Fibroblast of skin of left biceps (primary cell): ENCODE data around the gene CELF3.
"Not testable (repeated sequence)": the region's sequence is repeated elsewhere in the genome, so short reads cannot be mapped to it uniquely, and the experiment has no call there.

Source experiments
- DNase-seq, 2 experiments: peaks; one replicate each; pipeline ENCODE4 v3.0.0-alpha.2; 2013; ENCODE audit warnings: low read depth in 2 of 2

CELF3 gene

DNA sequence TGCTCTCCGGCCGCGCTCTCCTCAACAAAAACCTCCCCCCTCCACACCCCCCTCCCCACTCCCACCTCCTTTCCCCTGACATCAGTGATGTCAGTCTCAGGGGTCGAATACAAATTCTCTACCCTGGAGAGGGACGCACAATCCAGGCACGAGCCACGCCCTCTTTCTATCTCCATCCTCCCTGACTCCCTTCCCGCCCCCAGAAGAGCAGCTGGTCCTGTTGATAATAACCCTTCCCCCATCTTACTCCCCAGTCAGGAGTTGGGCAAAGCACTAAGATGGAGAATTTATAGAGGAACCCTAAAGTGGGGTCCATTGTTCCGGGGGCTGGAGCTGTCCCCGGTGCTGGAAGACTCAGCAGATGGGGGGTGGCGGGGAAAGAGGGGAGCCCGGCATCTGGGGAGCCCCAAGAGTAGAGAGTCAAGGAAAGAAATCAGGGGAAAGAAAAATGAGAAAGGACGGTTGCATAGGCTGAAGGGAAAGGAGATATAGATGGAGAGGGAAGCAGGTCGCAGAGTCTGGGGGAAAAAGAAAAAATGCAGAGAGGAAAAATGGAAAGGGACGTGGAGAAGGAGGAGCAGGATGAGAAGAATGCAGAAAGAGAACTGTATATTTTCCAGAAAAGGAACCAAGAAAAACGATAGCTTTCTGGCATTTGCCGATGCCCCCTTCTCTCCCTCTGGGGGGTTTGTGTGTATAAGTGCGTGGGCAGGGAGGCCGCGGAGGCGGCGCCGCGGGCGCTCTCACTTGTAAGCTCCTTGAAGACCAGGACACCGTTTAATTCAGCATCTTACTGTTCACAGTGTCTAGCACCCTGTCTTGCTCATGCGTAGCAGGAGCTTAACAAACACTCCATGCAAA lies at the start of gene CELF3:
Gene CELF3 (minus strand): TSS at position 33 of the 861 bp plus-strand sequence. CDS start 783 bp downstream, outside the sequence.
- no peak for DNase-seq

DNA sequence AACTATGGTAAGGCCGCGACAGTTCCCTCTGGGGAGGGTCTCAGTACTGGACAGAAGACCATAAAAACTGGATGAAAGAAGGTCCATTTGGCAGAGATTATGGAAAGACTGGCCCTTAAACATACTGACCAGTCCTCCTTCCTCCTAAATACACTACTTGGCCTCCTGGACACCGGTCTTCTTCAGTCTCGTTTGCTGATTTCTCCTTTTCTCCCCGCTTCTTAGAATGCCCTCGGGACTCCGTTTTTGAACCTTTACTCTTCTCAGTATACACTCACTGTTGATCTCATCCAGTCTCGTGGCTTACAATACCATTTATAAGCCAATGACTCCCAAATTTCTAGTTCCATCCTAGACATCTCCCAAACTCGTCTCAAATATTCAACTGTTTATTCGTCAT lies 47.4 kb upstream of the CELF3 start:
- DNase-seq: no peak

DNA sequence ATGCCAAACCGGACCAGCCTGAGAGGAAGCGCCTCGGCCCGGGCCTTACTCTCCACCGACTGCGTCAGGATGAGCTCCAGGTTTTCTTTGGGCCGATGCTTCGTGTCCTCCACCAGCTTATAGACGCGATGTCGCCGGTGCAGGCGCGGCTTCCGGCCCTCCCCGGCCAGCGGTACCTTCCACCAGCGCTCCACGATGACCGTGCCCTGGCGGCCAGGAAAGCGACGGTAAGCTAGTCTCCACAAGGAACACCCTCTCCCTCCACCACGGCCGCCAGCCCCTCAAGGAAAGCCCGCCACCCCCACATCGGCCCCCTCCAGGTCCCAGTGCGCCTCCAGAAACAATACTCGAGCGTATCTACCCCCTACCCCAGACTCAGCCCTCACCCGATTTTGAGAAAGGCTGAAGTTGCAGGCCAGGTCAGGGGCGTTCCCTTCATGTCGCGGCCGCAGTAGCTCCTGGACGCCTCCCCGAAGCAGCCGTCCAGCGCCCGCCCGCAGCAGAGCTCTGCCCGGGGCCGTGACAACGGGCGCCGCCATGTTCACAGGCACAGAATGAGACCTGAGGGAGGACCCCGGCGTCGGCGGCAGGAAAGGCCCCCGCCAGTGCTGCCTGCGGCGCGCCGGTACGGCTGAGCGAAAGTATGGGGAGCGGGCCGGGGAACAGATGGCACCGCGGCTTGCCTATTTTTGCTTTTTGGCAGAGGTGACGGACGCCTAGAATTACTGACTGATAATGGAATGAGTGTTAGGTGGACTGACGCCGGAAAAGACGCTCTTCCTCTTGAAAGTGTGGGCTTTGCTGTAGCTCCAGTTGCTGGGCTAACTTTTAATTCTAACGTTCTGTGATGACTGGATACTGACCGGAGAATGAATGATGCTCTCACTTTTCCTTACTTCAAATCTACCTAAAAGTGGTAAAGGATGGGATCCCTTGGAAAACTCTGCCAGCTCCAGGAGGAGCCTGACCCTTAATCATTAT lies 46.6 kb upstream of the CELF3 start, which contains the start of gene MRPL9:
Gene MRPL9 (minus strand): TSS at position 556 of the 981 bp plus-strand sequence. CDS start 17 bp downstream, at position 539.
- peak; percentile 31 to 44 for DNase-seq

DNA sequence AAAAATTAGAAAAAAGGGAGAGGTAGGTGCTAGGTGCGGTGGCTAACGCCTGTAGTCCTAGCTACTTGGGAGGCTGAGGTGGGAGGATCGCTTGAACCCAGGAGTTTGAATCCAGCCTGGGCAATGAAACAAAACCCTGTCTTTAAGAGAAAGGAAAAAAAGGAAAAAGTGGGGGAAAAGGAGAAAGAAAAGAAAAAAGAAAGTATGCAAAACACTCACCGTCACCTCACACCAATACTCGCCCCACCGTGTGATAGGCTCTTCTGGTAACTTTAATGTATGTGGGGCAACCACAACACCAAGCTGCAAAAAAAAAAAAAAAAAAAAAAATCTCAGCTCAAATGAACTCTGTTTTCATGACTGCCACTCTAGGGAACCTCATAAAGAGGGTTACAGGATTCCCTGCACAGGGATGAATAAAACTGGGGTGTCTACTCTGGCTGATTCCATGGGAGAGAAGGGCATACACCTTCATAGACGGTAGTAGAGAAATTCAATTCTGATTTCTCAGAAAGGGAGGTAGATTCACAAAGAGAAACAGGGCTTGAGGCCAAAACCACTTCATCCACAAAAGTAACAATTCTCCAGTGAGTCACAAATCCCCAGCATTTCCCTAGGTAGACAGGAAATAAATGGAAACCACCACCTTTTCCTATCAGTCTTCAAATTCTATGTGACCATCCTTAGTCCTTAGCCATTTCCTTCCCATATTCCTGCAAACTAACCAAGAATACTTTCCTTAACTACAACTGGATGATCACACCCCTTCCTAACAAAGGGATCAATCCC lies 44.2 kb upstream of the CELF3 start:
- no peak for DNase-seq

DNA sequence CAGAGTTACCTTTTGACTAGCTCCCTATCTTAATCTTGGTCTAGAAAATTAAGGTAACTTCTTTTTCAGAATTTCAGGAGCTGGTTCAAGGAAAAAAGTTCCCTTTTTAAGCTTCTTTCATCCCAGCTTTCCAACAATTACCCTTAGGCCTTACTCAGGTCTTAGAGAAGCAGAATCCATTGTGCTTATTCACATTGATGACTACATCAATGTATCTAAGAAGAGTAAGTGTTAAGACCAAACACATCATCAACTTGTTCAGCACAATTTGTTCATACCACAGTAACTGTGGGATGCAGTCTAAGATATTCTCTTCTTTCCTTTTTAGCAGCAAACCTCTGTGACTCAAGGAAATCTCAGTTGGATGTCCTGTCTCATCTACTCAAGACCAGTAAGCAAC lies 42.6 kb upstream of the CELF3 start:
- no peak for DNase-seq

DNA sequence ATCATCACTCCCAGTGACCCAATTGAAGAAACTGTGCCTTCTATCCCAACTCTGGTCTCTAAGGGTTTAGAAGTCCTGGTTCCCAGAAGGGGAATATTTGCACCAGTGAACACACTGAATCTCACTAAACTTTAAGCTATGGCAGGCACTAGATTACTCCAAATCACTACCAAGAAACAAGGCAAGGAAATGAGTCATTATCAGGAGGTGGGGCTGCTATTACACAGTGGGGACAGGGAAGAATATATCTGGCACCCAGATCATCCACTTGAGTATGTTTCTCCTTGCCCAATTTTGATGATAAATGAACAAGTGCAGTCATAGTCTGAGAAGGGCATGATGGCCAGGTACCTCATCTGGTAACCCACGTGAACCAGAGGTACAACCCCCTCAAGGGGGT lies 39.7 kb upstream of the CELF3 start:
- no peak for DNase-seq

DNA sequence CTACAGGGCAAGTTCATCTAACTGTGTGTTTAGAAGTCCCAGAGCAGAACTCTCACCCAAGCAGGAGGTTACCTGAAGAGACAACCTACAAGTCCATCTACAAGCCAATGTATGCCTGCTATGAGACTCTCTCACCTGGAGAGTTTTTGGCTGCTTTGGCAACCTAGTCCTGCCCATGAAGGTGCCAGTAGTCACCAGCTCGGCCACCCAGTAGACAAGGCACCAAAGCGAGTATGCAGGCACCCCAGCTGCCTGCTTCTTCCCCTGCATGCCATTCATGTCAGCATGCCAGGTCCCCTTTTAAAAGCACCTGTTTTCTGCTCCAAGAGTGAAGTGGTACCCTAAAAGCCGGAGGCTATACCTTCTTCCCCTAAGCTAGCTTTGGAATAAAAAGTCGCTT lies 24.9 kb upstream of the CELF3 start:
- DNase-seq: no peak

DNA sequence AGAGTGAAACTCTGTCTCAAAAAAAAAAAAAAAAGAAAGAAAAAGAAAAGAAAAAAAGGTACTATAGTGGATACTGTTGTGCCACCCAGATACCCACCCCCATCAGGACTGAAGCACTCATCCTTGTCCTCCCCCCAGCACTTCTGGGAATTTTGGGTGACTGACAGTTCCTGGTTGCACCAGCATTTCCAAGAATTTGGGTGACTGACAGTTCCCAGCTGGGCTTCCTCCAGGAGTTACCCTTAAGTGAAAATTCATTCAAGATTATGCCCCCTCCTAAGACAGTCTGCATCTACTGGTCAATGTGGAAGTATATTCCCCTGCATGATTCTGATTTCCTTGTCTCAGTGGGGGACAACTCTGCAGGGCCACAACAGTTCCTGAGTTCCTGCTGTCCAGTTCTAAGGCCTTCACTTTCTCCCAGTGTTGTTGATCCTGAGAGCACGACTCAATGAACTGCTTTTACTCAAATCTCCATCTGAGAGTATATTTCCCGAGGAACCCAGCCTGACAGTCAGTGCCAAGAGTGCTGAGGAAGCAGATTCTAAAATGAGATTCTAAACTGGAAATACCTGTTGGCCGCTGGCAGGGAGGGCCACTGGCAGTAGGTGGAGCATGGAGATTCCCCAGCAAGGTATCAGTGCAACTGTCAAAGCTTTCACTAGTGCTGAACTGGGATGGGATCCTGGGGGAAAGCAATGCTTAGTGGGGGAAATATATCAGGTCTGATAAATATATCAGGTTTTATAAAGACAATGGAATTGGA lies 23.2 kb upstream of the CELF3 start:
- no peak for DNase-seq

DNA sequence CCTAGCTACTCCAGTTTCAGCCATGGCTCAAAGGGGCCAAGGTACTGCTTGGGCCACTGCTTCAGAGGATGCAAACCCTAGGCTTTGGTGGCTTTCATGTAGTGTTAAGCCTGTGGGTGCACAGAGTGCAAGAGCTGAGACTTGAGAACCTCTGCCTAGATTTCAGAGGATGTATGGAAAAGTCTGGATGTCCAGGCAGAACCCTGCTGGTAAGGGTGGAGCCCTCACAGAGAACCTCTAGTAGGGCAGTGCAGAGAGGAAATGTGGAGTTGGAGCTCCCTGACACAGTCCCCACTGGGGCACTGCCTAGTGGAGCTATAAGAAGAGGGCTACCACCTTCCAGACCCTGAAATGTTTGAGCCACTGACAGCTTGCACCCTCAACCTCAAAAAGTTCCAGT lies 20.9 kb upstream of the CELF3 start:
- DNase-seq: no peak

DNA sequence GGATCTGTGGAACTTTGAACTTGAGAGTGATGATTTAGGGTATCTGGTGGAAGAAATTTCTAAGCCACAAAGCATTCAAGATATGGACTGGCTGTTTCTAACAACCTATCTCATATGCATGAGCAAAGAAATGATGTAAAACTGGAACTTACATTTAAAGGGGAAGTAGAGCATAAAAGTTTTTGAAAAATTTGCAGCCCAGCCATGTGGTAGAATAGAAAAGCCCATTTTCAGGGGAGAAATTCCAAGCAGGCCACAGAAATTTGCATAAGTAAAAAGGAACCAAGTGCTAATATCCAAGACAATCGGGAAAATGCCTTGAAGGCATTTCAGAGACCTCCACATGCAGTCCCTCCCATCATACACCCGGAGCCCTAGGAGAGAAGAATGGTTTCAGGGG lies 20.4 kb upstream of the CELF3 start:
- no peak for DNase-seq

DNA sequence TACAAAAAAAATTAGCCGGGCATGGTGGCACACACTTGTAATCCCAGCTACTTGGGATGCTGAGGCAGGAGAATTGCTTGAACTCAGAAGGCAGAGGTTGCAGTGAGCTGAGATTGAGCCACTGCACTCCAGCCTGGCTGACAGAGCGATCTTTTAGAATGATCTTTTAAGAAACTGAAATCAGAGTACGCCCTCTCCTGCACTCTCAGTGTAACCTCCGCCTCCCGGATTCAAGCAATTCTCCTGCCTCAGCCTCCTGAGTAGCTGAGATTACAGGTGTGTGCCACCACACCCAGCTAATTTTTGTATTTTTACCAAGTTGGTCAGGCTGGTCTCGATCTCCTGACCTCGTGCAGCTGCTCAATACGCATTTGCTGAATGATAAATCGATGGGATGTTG lies 17.4 kb upstream of the CELF3 start:
- not testable (repeated sequence) for DNase-seq

DNA sequence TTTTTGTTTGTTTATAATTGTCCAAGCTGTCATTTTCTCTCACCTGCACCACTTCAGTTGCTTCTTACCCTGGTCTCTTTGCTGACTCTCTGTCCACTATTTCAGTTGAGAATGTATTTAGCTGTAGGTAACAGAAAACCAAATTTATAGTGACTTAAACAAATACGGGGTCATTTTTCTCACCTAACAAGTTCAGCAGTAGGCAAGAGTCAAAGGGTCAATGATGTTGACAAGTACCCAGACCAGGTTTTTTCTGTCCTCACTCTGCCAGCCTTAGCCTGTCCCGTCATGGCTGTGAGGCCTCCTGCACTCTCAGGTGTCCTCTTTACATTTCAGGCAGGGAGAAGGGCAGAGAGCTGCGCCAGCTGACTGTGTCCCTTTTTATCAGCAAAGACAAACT lies 16.5 kb upstream of the CELF3 start:
- DNase-seq: no peak

DNA sequence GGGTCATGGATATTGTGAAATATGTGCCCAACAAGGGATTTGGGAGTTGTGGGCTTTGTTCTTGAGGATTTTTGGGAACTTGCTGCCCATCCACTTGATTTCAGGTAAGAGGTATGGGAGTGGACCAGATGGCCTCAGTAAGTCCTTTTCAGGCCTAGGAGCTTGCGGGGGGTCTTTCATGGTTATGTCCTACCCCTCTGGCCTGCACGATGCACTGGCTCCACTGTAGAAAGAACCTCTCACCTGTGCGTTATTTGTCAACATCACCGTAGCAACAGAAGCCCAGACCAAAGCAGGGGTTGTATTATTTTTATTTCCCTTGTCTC lies 13.3 kb upstream of the CELF3 start:
- DNase-seq: no peak

DNA sequence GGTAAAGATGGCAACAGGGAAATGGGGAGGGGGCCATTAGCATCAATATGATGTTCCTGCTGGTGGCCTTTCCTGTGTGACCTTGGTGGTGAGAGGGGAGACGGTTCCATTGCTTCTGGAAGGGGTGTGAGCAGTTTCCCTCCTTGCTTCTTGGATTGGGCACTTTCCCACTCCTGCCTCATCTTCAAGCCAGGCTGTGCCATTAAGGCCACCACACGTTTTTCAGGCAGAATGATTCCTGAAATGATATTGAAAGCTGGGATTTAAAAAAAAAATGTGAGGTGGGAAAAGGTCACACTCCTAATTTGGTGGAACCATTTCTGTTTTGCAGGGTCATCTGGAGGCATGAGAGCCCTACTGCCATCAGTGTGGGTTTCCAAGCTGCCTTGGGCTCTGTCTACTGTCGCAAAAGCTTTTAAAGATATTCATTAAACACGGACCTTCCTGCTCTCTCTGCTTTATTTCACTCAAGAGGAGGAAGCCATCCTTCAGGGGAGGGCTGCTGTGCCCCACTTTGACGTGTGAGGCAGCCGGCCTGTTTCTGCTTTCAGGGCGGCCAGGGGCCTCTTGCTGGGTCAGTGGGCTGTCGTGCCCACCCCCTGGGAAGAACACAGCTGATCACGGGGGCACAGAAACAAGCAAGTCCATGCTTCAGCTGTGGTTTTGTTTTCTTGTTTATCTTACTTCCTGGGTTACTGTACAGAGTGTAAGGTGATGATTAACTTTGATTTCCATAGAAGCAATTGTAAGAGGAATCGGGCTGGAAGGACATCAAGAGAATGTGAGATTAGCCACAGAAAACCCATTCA lies 12.8 kb upstream of the CELF3 start:
- DNase-seq: no peak

DNA sequence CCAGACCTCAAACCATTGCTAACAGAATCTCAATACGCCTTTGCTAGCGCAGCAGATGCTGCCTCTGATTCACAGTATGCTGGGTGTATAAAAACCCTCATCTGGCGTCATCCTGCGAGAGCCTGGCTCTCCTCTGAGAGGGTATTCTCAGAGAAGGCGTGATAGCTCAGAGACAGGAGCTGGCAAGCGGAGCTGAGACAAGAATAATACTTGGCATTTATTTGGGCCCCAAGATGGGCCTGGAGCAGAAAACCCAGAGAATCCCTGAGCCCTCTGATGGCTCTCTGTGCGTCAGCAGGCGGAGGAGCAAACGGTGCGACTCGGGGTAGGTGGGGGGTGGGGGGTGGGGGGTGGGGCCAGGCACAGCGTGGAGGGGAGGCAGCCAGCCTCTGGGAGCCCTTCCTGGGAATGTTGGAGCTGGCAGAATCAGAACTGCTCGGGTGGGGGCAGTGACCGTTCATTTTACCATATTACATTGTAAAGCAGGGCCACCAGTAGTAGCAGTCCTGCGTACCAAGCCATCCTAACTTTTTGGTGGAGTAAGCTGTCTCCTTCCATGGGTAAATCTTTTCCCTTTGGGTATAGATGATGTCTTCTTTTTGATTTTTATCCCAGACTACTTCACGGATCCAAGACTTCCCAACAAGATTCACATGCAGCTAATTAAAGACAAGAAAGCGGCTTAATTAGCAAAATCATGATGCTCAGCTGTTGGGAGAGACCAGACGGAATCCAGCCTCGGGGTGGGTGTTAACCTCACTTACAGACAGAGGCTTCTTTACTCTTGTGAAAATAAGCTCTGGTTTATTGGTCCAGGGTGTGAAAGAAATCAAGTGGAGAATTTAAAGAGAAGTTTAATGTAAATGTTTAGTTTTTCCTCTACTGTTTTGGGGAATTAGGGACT lies 11.8 kb upstream of the CELF3 start:
- peak; percentile 23 to 24 for DNase-seq

DNA sequence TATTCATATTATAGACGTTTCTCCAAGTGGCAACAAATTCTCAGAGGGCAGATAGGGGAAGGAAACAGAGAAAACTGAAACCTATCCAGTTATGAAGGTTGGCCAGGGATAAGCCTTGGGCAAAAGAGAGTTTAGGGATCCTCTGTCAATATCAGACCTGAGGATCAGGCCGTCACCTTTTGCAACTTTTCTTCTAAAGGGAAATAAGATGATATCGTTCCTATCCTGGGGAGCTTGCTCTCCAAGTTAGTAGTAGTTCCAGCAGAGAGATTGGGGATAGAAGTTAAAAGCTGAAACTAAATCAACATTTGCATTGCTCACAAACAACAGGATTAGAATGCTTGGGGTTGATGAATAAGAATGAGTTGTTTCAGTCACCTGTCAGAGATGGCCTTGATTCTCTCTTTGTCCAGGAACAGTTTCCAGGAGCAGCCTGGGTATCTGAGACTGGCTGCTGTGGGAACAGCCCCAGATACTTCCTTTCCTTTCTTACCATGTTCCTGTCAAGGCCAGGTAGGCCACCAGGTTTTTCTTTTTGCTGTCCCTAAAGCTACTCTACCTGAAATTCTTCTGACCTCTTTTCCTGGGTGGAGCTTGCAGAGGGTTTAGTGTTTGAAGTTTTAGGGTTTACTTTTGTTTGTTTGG lies 7.2 kb upstream of the CELF3 start:
- DNase-seq: no peak

DNA sequence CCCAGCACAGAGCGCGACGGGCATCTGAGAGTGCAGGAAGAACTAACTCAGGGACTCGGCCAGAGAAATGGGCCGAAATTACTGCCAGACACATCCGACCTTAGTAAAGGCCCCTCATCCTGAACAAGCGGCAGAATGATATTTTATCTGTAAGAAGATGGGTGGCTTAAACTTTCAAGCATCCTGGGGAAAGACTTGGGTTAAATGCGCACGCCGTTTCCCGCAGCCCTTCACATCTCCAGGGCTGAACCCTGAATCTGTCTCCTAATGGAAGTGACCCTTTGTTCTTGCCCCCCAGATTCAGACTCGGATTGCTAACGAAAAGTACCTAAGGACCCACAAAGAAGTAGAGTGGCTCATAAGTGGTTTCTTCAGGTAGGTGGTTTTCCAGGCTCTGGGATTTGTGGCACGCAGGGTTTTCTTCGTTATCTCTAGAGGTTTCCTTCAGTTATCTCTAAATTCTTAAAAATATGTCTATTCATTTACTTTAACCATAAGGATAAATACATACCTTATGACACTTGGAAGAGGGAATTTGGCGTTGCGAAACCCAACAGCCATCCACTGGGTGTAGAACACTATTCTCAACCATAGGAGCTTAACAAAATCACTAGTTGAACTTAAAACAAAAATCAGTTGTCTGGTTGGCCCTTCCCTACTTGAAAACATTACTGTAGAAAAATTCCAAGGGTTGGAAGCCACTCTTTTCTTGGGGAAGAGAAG lies 5.3 kb upstream of the CELF3 start:
- no peak for DNase-seq
